NCI-H2196 (cell line): ENCODE results near the gene UCHL5.

ENCODE experiments used
- DNase-seq: peaks from one replicate; lab custom pipeline; 2025; ENCODE audit not compliant: unreplicated experiment; lab: John Stamatoyannopoulos, UW

Gene UCHL5, protein sequence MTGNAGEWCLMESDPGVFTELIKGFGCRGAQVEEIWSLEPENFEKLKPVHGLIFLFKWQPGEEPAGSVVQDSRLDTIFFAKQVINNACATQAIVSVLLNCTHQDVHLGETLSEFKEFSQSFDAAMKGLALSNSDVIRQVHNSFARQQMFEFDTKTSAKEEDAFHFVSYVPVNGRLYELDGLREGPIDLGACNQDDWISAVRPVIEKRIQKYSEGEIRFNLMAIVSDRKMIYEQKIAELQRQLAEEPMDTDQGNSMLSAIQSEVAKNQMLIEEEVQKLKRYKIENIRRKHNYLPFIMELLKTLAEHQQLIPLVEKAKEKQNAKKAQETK

DNA sequence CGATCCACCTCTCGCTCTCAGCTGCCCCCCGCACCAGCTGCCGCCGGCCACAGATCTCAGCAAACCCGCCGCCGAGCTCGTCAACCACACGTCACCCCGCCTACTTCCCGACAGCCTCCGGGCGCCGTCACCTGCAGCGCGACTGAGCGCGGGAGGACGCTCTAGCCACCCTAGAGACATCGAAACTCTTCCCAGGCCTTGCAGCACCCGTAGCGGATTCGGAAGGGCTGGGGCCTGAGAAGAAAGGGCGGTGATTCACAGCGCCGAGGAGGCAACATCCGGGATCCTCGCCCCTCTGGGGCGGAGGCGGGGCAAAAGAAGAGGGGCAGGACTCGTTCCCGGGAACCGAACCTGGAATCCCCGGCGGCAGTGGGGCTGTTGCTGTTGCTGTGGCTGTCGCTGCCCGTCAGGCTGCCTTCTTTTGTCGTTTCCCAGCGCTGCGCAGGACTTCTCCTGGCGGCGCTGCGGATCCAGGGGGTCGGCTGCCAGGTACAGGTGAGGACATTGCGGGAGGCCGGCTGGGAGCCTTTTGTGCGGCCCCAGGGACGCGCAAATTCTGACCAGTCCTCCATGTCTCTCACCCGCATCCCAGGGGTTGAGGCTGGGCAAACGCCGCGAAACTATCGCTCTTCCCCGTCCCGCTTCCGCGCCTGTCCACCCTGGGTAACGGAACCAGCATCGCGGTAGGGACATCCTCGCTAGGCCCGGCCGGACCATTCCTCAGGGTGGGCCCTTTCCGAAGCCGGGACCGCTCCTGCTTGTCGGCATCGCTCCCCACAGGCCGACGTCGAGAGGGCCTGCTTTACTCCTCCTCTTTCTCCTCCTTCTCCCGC lies at the start of gene UCHL5, which contains the start of gene RO60:
Gene UCHL5, minus strand, starts transcription at position 79 of the 833 bp plus-strand sequence. CDS start 100 bp downstream, outside the sequence.
Gene RO60, plus strand, starts transcription at position 331 of the 833 bp plus-strand sequence. CDS start 9,443 bp downstream, outside the sequence.
- DNase-seq: peak; percentile 98

DNA sequence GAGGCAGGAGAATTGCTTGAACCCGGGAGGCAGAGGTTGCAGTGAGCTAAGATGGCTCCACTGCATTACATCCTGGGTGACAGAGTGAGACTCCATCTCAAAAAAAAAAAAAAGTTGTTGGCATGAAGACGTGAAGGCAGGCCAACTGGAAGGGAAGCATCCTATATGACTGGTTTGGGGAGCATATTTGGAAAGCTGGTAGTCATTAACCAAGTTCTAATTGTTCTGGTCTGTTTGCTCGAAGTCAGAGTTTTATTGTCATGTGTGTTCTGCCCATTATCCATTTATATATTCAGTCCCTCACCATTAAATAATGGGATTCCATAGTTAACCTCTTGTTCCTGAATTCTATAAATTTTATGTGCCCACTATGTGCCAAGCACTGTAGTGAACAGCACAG lies 49.3 kb upstream of the UCHL5 start:
- DNase-seq: no peak

DNA sequence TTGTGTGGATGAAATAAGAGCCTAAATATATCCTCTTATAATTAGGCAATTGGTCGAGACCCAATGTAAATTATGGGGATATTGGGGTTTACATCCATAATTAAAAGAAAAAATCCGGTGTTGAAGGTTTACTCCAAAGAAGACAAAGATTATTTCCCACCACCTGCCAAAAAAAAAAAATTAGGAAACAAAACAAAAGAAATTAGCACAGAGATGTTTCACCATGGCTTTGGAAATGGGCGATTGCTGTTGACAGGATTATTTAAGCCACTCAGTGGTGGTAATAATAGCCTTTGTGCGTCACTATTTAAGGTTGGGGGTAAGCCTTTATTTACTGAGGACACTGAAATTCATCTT lies 46.6 kb upstream of the UCHL5 start:
- DNase-seq: no peak

DNA sequence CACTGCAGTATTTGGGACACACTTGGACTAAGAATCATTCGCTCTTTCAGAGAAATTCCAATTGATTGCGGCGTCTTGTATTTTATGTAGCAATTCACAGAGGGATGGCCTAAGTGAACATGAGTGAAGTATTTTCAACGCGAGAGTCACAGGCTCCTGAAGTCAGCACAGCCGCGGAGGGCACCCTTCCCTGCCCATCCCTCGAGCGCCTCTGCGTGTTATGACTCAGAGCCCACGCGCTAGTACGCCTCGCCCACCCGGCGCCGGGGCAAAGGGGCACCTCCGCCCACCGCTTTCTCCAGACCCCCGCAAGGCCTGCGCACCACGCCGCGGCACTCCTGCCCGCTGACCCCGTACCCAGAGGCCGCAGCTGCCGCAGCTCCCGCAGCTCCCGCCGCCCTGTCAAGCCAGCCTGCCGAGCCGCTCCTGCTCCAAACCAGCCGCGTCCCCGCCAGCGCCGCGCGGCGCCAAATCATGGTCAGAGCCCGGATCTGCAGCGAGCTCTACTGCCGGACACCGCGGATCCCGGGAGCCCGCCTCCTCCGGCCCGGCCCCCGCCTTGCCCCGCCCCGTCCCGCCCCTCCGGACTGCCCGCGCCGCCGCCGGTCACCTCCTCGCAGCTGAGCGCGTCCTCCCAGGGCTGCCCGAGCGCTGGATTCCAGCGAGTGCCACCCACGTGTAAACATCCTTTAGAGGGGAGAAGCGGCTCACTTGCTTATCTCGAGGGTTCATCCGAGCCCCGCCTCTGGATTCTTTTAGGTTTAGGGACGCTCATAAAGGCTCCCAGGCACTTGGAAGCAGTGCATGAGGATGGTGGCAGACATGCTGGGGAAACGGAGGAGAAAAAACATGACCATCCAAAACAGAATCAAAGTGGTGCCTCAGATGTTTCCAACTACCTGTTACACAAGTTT lies 46.0 kb upstream of the UCHL5 start, which contains the start of gene GLRX2:
Gene GLRX2, minus strand, starts transcription at position 508 of the 914 bp plus-strand sequence. Its CDS starts 32 bp downstream, at position 476.
- peak; percentile 77 for DNase-seq

DNA sequence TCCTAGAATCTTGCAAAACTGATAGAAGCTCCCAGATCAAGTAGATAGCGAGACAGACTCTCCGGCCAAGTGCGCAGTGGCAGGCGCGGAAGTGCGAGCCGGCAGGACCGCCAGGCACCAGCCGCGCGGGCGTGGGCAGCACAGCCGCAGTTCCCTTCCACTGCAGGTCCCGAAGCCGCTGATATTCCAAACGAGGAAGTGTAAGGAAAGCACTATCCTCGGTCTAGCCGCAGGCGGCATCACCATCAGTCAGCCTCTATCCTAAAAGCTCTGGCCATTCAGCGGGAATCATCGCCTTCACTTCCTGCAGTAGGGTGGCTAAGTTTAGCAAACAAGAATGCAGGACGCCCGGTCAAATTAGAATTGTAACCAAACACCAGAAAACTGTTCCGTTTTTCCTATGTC lies 45.3 kb upstream of the UCHL5 start:
- DNase-seq: no peak

DNA sequence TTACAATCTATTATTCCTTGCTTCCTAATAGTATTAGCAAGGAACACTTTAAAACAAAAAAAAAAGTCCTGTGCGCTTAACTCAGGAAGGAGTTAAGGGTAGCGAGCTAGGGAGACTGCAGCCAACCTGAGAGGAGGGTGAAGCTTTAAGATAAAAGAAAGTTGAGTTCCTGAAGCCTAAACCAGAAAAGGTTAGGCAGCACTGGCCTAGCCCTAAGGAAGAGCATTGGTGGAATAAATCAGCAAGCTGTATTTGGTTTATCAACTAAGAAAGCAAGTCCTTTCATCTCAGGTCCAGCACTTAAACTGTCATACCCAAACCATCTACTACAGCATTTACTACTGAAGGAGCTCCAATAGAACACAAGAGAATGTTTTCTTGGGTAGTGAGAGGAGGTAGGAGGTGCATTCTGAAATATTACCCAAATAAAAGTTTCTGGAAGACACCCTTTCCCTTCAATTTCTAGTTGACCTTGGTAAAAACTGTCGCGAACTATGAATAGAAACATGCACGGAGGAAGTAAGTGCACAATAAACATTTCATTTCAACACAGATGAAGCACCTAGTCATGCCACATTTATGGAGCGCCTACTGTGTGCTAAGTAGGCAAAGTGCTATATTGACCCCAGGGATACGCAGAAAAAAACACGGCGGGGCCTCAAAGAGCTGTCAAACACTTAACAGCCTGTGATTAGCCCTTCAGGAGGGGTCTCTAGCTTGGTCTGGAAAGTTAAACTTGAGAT lies 44.8 kb upstream of the UCHL5 start:
- no peak for DNase-seq

DNA sequence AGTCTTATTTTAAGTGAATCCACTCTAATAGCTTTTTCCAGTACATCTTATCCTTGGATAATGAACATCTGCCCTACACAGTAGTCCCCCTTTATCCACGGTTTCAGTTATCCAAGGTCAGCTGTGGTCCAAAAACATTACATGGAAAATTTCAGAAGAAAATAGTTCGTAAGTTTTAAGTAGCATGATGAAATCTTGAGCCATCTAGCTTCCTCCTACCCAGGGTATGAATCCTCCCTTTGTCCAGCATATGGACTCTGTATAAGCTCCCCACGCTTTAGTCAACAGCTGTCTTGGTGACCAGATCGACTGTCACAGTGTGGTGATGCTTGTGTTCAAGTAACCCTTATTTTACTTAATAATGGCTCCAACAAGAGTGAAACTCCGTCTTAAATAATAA lies 43.5 kb upstream of the UCHL5 start:
- no peak for DNase-seq

DNA sequence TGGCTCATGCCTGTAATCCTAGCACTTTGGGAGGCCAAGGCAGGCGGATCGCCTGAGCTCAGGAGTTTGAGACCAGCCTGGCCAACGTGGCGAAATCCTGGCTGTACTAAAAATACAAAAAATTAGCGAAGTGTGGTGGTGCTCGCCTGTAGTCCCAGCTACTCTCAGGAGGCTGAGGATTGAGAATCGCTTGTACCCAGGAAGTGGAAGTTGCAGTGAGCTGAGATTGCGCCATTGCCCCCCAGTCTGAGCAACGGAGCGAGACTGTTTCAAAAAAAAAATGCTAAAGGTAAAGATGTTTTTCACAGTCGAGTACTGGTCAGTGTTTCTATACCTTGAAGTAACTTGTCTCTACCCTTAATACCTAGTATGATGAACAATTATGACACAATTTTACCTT lies 35.0 kb upstream of the UCHL5 start:
- DNase-seq: no peak

DNA sequence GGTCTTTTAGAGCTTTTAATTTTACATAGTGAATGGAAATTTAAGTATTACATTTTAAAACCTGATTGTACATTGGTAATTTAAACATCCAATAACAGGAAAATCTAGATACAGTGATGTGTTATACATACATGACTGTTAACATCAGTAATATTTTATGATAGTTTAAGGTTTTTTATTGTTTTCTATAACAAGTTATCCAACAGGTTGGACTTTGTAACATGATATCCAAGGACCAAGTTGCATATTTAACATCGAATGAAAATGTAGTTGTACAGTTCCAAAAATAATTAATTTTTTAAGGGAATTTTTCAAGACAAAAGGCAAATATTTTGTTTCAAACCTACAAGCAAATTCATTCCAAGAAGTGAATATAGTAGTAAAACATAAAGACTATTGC lies 31.7 kb upstream of the UCHL5 start:
- no peak for DNase-seq

DNA sequence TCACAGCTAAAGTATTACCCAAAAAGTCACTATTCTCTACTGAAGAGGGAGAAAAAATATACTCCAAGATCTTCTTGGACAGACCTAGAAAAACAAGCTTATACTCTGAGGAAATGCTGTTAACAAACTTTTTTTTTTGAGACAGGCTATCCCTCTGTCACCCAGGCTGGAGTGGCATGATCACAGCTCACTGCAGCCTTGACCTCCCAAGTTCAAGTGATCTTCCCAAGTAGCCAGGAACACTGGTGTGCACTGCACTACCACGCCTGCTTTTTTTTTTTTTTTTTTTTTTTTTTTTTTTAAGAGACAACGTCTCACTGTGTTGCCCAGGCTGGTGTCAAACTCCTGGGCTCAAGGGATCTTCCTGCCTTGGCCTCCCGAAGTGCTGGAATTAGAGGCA lies 28.7 kb upstream of the UCHL5 start:
- no peak for DNase-seq

DNA sequence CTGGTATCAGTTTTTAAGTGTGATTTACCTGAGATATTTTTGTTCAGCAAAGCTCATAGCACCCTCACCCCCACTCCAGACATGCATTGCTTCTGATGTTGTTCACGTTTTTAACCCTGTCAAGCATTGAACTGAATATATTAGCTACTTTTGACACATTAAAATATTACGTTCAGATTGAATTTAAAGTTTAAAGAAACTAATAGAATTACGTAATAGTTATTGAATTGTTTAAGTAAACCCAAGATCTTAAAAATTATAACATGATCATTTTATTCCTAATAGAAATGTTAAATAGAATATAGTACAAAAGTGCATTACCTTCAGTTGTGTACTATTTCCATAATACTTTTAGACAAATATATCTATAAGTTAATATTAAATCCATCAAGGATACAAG lies 27.2 kb upstream of the UCHL5 start:
- DNase-seq: no peak

DNA sequence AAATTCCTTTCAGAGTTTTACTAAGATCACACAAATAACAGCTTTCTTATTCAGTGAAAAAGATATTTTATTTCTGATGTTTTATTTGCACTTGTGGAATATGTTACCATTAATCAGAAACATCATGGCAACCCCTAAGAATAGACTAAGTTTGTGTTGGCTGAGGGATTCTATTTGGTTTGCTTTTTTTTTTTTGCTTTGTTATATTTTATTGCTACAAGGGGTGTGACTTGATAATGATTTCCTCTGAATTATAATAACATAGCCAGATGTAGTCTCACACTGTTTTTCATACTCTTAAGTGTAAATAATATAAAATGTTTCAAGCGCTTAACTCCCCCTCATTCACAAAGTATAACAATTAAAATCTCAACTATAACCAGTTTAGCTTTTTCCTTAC lies 26.1 kb upstream of the UCHL5 start:
- DNase-seq: no peak

DNA sequence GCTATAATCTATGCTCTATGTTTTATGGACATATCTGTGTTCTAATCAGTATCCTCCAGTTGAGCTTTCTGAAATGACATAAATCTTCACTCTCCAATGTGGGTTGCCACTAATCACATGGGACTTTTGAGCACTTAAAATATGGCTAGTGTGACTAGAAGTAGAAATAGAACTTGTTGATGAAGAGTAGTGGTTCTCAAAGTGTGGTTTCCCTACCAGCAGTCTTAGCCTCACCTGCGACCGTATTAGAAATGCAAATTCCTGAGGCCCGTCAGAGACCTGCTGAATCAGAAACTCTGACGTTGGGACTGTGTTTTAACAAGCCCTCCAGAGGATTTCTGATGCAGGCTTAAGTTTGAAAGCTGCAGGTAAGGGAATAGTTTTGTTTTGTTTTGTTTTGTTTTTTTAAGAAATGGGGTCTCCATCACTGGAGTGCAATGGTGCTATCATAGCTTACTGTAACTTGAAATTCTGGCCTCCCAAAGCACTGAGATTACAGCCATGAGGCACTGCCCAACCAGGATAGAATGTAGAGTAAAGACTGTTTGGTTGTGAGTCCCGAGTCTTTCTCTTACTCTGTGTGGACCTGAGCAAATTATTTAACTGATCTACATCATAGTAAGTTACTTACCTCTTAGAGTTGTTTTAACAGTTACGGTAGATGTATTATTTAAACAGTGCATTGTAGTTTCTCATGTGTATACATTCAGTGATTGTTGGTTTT lies 24.4 kb upstream of the UCHL5 start:
- DNase-seq: no peak

DNA sequence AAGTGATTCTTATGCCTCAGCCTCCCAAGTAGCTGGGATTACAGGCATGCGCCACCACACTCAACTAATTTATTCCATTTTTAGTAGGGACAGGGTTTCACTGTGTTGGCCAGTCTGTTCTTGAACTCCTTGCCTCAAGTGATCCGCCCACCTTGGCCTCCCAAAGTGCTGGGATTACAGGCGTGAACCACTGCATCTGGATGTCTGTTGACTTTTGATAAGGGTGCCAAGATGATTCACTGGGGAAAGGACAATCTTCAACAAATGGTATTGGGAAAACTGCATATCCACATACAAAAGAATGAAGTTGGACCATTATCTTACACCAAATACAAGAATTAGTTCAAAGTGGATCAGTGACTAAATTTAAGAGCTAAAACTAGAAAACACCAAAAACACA lies 20.0 kb upstream of the UCHL5 start:
- DNase-seq: no peak

DNA sequence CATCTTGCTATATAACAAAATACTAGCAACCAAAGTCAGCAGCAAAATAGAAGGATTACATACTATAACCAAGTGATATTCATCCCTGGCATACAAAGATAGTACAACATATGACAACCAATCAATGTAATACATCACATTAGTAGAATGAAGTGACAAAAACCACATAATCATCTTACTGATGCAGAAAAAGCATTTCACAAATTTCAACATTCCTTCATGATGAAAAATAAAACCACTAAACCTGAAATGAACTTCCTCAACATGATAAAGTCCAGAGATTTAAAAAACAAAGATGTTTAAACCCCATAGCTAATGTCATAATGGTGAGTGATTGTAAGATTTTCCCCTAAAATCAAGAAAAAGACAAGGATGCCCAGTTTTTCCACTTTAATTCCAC lies 18.8 kb upstream of the UCHL5 start:
- DNase-seq: no peak

DNA sequence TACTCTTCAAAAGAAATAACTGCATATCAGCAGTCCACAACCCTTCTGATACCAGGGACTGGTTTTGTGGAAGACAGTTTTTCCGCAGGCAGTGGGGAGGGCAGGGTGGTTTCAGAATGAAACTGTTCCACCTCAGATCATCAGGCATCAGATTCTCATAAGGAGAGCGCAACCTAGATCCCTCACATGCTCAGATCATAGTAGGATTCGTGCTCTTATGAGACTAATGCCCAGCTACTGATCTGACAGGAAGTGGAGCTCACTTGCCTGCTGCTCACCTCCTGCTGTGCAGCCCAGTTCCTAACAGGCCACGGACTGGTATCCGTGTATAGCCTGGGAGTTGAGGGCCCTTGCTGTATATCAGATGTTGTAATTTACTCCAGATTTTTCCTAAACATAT lies 11.8 kb upstream of the UCHL5 start:
- DNase-seq: no peak

DNA sequence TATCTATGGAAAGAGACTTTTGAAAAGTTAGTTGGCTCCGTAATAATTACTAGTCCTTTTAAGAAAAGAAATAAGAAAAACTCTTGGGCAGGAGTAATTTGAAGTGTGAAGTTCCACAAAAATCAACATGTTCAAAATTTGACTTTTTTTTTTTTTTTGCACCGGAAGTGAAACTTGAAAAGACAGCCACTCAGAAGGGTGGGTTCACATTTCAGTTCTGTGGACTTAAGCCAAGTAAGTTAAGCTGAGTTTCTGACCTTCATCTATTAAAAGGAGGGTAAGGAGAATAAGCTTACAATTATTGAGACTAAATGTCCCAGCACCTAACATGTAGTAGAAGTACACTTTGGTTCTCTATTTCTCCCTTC lies 11.2 kb upstream of the UCHL5 start:
- no peak for DNase-seq

DNA sequence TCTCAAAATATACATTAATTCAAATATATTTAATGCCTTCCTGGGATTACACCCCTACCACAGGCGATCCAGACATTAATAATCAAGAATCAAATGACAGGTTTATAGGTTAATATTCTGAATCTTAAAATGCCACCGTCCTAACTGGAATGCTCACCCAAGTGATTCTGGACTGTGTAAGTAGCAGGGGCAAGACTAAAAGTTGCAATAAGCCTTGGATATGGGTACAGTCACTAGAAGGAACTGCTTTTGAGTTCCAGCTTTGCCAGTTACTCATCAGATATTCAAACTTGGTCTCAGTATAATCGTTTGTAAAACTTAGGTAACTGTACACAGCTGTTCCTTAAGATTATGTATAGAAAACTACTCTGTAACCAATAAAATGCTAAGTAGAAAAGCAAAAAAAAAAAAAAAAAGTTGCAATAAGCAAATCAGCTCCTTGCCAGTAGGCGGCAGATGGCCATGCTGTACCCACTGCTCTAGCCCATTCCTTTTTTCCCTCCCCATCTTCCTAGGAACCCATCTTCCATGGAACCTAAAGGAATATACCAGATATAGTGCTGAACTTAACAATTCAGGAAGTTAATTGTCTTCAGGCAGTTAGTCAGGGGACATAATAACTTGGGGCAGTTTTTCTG lies 10.7 kb upstream of the UCHL5 start:
- DNase-seq: no peak

DNA sequence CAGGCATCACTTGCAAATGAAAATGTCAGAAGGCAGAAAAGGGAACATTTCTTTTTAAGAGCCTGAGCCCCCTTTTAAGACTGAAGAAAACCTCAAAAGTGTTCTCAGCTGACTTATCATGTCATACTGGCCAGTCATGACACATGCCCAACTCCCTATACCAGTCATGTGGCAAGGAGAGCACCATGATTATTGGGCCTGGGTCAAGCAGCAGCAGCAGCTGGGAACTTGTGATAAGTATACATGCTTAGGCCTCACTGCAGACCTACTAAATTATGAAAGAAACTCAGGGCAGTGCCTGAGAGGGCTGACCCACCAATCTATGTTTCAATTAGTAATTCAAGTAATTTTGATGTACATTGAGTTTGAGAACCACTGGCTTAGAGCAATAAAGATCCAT lies 8.9 kb upstream of the UCHL5 start:
- no peak for DNase-seq
